Fibroblast of skin of scalp (primary cell): ENCODE results near the gene WIPF3.
"Not testable (repeated sequence)": the region's sequence is repeated elsewhere in the genome, so short reads cannot be mapped to it uniquely, and the experiment has no call there.

ENCODE experiments used
- DNase-seq: peaks from one replicate; pipeline ENCODE4 v3.0.0-alpha.2; 2013

WIPF3 gene

GRCh38 chr7:29882481-29882880, 76.2 kb downstream of the WIPF3 start:
- DNase-seq, result no peak

- DNase-seq, result no peak
These were observed 77.4 kb downstream of the WIPF3 start for GRCh38 chr7:29883462-29884398.

GRCh38 chr7:29884399-29885272, 78.3 kb downstream of the WIPF3 start:
- DNase-seq, result no peak

GRCh38 chr7:29885626-29886025, 79.3 kb downstream of the WIPF3 start:
- no peak for DNase-seq

- no peak for DNase-seq
These were observed 80.5 kb downstream of the WIPF3 start for GRCh38 chr7:29886827-29887226.

GRCh38 chr7:29888006-29888405, 81.7 kb downstream of the WIPF3 start:
- DNase-seq, result no peak

GRCh38 chr7:29889288-29889687, 83.0 kb downstream of the WIPF3 start:
- no peak for DNase-seq

GRCh38 chr7:29890251-29890650, 83.9 kb downstream of the WIPF3 start:
- DNase-seq, result no peak

- DNase-seq, result not testable (repeated sequence)
These were observed 84.5 kb downstream of the WIPF3 start for GRCh38 chr7:29890786-29891185.

- no peak for DNase-seq
These were observed 85.5 kb downstream of the WIPF3 start for GRCh38 chr7:29891766-29892165.

GRCh38 chr7:29892231-29892630, 85.9 kb downstream of the WIPF3 start:
- DNase-seq, result no peak

- DNase-seq, result no peak
These were observed 87.2 kb downstream of the WIPF3 start for GRCh38 chr7:29893351-29893965.

GRCh38 chr7:29894256-29894655, 87.9 kb downstream of the WIPF3 start:
- DNase-seq, result no peak

- no peak for DNase-seq
These were observed 89.3 kb downstream of the WIPF3 start for GRCh38 chr7:29895559-29895958.

- DNase-seq, result no peak
These were observed 90.5 kb downstream of the WIPF3 start for GRCh38 chr7:29896685-29897411.

GRCh38 chr7:29898301-29898700, 92.0 kb downstream of the WIPF3 start:
- no peak for DNase-seq

- no peak for DNase-seq
These were observed 94.4 kb downstream of the WIPF3 start for GRCh38 chr7:29900745-29901144.

- DNase-seq, result no peak
These were observed 100.1 kb downstream of the WIPF3 start for GRCh38 chr7:29906200-29907022.

GRCh38 chr7:29914180-29914579, 107.9 kb downstream of the WIPF3 start:
- no peak for DNase-seq

GRCh38 chr7:29915481-29916215, 109.3 kb downstream of the WIPF3 start:
- no peak for DNase-seq

- no peak for DNase-seq
These were observed 111.3 kb downstream of the WIPF3 start for GRCh38 chr7:29917641-29918040.
